Measurements from ENCODE around the gene WNK3.
"Not testable (repeated sequence)": the region's sequence is repeated elsewhere in the genome, so short reads cannot be mapped to it uniquely, and the experiment has no call there.

Gene WNK3

DNA sequence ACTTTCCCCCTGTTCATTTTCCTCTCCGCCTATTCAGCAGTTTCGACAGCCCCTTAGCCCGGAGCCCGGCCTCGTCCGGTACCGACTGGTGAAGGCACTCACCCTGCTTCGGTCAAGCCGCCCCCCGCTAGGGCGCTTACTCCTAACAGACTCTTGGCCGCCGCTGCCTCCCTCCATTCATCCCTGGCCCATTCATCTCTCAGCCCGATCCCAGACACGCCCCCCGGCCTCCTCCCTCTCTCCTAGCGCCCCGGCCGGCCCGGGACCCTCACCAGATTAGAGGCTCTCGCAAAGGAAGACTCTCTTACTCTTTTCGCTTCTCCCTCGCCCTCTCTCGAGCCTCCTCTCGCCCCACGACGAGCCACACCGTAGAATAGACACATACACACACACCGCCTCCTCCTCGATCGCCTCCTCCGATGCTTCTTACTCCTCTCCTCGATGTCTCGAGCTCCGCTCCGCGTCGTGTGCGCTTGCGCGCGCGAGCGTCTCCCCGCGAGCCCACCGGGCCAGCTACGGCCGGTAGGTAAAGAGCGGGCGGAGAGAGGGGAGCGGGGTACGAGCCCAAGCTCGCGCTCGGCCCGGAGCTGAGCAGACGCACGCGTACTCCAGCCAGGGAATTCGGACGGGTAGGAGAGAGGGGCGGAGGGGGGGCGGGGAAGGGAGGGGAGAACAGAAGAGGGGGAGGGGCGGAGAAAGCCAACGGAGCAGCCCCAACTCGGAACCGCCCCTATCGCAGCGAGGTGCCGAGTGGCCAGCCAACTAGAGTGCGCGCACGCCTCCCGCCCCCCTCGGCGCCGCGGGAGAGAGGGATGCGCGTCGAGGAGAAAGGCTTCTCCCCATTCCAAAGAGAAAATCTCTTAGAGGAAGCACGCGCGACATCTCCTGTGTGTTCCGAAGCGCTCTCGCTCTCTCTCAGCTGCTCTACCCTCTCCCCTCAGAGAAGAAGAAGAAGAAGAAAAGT, at the start of gene WNK3:
WNK3 (minus strand) TSS at position 633 of the 964 bp plus-strand sequence.
- peak within 1 kb of the TSS; percentile 53 for H3K4me3 ChIP-seq (ENCODE audit: low read depth, low read length)

DNA sequence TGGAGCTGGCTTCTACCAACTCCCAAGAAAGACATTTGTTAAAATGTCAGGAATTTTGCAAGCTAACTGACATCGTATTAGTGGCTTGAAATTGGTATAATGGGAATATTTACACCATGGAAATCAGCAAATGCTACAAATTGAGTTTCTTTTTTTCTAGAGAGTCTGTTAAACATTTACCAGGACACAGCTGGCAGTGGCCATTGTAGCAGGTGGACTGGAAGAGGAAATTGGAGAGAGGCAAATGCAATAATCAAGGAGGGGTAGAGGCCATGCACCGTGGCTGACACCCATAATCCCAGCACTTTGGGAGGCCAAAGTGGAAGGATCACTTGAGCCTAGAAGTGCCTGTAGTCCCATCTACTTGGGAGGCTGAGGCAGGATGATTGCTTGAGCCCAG, 49.4 kb upstream of the WNK3 start:
- no peak overlapping the region for H3K4me3 ChIP-seq (ENCODE audit: low read depth, low read length)

DNA sequence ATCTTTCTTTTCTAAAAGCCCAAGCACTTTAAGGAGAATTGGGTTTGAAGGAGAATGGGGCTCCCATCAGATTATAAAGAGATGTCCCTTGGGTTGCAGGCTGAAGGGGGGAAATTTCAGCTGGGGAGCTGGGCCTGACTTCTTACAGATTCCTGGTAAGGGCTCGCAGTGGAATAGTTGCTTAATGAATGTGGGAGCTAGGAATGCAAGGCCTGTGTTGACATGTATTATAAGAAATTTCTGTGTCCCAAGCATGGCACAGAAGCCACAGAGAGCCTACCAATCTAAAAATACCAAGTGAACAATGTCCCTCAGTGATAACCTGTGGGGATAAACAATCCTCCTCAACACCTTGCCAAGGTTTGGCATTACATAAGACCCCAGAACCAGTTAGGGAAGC, 39.3 kb upstream of the WNK3 start:
- no peak overlapping the region for H3K4me3 ChIP-seq (ENCODE audit: low read depth, low read length)

DNA sequence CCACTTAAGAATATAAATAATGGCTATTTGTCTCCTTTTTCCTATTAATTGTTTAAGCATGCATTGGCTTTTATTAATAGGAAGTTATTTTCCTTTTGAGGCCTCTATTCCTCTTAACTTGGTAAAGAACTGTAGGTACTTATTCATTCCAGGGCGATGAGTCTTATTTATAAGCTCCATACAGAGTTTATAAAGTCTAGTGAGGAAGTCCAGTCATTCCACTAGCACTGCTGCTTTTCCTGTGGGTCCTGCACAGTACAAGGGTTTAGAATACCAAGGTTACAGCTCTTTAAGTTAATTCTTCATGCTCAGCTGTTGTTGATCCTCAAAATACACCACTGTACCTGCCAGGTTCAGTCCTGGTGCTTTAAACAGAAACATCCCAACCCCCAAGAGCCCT, 28.5 kb upstream of the WNK3 start:
- H3K4me3 ChIP-seq (ENCODE audit: low read depth, low read length): no peak overlapping the region

DNA sequence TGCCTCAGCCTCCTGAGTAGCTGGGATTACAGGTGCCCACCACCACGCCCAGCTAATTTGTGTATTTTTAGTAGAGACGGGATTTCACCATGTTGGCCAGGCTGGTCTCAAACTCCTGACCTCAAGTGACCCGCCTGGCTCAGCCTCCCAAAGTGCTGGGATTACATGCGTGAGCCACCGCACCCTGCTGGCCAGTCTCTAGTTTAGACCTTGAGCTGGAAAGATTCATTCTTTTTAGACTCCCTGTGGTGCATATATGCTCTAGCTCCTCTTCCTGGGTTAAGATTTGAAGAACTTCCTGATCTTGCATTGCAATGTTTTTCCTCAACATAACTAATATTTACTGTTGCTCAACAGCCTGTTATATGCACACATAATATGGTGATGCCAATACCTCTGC, 26.8 kb upstream of the WNK3 start:
- H3K4me3 ChIP-seq (ENCODE audit: low read depth, low read length): not testable (repeated sequence)

DNA sequence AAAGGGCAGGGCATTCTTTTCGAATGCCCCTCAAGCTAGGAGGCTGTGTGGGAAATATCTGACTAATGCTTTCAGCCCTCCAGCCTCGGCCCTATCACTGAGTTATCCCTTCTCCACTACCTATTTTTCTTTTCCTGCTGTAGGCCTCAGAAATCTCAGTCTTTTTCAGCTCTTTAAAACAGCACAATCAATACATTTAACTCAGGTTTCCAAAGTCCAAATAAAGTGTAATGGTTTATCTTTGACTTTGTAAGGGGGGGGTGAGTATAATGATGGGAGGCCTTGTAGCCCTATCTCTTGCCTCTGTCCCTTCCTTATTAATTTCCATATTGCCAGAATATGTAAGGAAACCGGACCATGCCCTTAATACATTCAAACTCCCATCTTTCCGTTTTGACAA, 1.6 kb upstream of the WNK3 start:
- no peak overlapping the region for H3K4me3 ChIP-seq (ENCODE audit: low read depth, low read length)

DNA sequence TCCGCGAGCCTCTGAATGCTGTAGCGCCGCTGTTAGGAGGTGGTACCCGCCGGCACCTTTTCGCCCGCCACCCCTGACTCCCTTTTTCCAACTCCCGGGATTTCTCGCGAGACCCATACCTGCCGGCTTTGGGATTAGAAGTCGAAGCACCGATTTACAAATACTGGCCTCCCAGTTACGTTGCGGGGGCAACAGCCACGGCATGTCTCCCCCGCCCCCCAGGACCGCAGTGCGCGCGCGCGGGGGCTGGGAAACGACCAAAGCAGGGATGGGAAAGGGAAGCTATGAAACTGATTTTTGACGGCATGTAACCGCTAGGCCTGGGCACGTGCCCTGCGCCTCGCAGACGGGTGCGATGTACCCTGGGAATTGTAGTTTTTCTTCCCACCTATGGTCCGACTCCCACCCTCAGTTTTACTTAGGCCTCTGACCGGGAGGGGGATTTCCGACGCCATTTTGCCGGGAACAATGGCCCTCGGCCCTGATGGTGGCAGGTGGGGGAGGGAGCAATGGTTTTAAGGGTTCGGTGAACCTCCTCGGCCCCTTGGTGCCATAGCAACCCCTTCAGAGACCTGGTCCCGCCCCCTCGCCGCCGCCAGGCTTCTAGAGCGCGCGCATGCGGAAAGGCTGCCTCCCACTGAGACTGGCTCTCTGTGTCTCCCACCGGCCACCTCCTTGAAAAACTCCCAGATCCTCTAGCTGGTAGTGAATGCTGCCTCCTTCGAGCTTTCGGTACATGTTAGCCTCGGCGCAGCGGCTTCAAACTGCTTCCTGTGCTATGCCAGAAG, 772 bp upstream of the WNK3 start:
- peak overlapping the region; percentile 29 for H3K4me3 ChIP-seq (ENCODE audit: low read depth, low read length)

DNA sequence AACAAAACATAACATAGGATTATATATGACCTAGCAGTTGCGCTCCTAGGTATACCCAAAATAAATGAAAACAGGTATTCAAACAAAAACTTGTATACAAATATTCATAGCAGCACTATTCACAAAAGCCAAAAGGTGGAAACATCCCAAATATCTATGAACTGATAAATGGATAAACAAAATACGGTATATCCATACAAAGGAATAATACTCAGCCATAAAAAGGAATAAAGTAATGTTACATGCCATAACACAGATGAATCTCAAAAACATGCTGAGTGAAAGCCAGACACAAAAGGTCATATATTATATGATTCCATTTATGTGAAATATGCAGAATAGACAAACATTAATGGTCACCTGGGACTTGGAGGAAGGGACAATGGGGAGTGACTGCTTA, 5.2 kb downstream of the WNK3 start:
- H3K4me3 ChIP-seq (ENCODE audit: low read depth, low read length): no peak overlapping the region

DNA sequence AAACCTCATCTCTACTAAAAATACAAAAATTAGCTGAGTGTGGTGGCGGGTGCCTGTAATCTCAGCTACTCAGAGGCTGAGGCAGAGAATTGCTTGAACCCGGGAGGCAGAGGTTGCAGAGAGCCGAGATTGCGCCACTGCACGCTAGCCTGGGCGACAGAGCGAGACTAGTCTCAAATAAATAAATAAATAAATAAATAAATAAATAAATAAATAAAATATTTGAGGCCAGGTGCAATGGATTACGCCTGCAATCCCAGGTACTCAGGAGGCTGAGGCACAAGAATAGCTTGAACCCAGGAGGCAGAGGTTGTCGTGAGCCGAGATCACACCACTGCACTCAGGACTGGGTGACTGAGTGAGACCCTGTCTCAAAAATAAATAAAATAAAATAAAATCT, 20.5 kb downstream of the WNK3 start:
- not testable (repeated sequence) for H3K4me3 ChIP-seq (ENCODE audit: low read depth, low read length)

DNA sequence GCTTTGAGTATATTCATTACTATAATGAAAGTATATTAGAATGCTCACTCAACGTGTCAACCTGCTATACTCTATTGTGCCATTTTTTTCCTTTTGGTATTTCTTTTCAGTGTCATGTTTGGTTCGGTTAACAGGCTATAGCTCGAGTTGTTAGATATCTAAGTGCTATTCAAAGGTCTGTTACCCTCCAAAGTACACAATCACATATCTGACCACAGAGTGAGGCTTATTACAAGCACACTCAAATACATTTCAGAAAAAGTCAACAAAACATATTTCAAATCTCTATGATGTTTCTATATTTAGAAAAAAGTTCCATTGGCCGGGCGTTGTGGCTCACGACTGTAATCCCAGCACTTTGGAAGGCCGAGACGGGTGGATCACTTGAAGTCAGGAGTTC, 32.8 kb downstream of the WNK3 start:
- H3K4me3 ChIP-seq (ENCODE audit: low read depth, low read length): no peak overlapping the region

DNA sequence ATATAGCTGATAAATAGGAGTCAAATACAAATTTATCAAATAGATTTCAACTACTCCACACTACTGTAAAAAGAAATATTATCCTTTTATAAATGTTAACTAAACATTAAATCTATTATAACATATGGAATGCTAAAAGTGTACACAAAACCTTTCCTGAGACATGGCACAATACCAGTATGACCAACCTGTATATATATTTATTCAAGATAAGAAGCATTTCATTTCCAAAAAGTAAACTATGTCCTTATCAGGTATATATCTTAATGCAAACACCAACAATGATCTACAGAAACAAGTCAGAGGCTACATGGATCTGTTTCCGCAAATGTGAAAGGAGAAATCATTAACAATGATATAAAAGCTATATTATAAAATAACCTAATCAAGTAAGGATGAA, 37.8 kb downstream of the WNK3 start:
- H3K4me3 ChIP-seq (ENCODE audit: low read depth, low read length): no peak overlapping the region

DNA sequence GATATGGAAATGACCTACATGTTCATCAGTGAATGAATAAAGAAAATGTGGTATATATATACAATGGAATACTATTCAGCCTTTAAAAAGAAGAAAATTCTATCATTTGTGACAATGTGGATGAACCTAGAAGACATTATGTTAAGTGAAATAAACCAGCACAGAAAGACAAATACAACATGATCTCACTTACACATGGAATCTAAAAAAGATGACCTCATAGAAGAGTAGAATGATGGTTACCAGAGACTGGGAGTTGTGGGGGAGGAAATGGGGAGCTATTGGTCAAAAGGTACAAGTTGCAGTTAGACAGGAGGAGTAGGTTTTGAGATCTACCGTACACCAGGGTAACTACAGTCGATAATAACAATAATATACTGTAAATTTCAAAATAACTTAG, 51.5 kb downstream of the WNK3 start:
- H3K4me3 ChIP-seq (ENCODE audit: low read depth, low read length): no peak overlapping the region

DNA sequence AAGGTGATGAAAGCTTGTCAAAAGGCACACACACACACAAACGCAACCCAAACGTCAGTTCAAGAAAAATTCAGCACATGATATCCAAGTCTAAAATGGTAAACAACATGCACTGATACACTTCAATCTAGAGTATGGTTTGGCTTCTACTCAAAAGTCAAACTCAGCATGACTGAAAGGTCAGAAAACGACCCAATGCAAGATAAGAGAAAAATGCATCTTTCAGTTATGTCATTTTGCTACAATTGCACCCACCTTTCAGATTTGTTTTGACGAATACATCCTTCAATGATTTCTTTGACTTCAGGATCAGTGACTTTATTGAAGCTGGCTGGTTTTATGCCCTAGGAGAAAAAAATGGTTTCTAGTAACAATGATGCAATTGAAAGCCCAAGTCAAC, 56.3 kb downstream of the WNK3 start:
- H3K4me3 ChIP-seq (ENCODE audit: low read depth, low read length): no peak overlapping the region

DNA sequence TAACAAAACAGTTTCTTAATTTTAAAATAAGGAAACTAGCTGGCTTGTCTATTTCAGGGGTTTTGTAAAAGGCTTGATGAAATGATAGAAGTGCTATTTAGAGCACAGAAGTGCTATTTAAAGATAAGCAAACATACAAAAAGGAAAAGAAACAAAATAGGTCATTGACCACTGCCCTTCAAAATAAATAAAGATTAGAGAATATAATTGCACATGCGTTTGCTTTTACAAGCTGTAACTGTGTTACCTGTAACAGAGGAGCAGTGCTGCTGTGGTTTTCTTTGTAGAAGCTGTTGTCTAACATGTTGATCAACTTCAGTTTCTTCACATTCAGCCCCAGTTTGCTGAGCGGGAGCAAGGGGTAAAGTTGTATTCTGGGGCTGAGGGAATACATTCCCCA, 63.5 kb downstream of the WNK3 start:
- no peak overlapping the region for H3K4me3 ChIP-seq (ENCODE audit: low read depth, low read length)

DNA sequence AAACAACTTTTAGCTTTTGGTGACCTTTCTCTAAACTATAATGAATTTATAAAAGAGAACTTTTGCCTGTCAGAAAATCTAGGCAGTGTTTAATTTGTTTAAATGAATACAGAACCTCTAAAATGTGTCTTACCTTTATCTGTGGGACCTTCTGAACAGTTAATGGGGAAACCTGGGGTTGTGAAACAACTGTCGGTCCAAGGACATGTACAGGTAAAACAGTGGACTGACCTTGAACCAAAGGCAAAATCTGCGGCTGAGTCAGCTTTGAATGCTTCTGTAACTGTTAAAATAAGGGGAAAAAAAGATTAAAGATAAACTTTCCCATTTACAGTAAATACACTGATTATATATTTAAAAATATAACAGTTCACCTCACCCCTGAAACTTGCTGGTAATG, 65.1 kb downstream of the WNK3 start:
- H3K4me3 ChIP-seq (ENCODE audit: low read depth, low read length): no peak overlapping the region

DNA sequence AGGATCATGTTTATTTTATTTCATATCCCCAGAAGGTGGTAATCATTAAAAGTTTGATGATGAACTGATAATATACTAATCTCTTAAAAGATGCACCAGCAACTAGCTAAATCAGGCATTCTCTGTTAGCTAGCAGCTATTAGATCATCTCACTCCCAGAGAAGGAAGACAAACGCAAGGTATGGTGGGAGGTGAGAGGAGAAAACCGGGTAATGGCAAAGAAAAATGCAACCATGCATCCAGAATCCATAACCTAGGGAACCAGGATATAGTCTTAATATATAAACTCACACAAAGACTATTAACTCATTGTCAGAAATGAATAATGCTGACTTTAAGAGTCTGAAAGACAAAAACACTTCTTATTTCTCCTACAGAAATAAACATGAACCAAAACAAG, 66.1 kb downstream of the WNK3 start:
- H3K4me3 ChIP-seq (ENCODE audit: low read depth, low read length): no peak overlapping the region

DNA sequence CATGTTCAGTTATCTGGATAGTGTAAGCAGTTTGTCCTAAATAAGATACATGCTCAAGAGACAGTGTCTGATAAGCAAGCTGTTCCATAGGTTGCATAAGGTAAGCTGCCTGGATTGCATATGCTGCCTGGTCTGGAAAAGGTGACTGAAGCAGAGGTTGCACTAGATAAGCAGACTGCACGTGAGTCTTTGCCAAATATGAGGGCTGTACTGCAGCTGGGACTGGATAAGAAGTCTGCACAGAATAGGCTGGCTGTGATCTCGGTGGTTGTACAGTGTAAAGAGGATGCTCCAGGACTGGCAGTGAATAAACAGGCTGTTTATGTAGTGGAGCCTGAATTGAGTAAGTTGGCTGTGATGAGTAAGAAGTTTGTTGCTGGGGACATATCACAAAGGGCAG, 68.9 kb downstream of the WNK3 start:
- no peak overlapping the region for H3K4me3 ChIP-seq (ENCODE audit: low read depth, low read length)

DNA sequence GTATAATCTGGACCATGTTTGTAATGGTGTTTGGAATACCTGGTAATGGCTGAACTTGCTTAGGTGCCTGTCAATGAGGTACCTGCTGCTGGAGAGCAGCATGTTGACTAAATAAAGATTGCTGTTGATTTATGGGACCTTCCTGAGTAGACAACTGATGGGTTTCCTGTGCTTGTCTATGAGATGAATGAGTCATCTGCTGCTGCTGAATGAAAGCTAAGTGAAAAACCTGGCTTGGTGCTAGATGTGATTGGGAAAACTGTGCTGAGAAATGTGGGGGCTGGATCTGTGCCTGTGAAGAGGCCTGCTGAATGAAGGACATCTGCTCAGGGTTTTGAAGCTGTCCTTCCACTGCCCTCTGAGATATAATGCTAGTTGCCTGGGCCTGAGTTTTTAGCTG, 69.6 kb downstream of the WNK3 start:
- no peak overlapping the region for H3K4me3 ChIP-seq (ENCODE audit: low read depth, low read length)

DNA sequence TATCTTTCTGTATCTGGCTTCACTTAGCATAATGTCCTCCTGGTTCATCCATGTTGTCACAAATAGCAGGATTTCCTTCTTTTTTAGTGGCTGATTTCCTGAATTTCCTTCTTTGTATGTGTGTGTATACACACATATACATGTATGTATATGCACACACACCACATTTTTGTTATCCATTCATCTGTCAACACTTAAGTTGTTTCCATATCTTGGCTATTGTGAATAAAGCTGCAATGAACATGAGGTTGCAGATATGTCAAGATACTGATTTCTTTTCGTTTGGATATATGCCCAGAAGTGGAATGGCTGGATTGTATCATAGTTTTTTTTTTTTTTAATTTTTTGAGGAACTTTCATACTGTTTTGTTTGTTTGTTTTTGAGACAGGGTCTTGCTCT, 76.2 kb downstream of the WNK3 start:
- no peak overlapping the region for H3K4me3 ChIP-seq (ENCODE audit: low read depth, low read length)

DNA sequence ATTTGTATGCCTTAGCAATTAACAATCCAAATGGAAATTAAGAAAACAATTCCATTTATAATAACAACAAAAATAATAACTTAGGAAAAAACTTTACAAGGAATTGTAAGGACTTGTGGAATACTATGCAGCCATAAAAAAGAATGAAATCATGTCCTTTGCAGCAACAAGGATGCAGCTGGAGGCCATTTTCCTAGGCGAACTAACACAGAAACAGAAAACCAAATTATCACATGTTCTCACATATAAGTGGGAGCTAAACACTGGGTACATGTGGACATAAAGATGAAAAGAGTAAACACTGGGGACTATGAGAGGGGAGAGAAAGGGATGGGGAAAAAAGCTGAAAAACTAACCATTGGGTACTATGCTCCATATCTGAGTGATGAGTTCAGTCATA, 77.4 kb downstream of the WNK3 start:
- H3K4me3 ChIP-seq (ENCODE audit: low read depth, low read length): no peak overlapping the region

DNA sequence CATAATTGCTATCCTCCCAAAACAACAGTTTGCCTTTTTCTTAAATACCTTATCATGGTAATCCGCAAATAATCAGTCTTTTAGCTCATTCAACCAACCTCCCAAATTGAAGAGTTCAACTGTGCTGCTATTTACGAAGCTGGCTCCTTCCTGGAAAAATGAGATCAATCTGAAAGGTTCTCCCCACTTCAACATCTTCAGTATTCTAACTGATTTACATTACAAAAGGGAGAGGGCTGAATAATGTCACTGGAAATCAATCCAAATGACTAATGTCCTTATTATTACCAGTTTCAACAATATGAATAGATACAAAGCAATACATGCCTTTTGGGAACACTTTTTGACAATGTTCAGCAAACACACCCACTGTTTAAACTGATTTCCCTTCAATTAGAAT, 86.2 kb downstream of the WNK3 start:
- H3K4me3 ChIP-seq (ENCODE audit: low read depth, low read length): no peak overlapping the region

DNA sequence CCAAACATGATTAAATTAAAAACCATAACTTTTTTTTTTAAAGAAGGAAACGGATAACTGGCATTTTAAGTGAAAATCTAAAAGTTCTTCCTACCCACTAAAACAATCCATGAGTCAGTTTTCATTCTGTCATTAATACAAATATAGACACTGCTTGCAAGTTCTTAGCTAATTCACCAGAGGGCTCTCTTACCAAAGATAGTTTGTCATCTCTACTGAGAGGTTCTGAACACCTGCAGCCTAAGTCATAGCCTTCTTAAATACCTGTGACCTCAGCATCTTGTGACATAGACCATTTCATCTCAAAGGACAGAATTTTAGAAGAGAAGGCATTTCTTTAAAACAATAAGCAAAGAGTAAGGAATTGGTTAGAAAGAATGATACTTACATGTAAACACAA, 109.5 kb downstream of the WNK3 start:
- no peak overlapping the region for H3K4me3 ChIP-seq (ENCODE audit: low read depth, low read length)

All from iPS-11a (cell line).